GM10248 (cell line): ENCODE results near the gene PGM3.
A peak's percentile ranks its signal among the peaks of the same experiment; 100 is the strongest.

ENCODE experiments used
- CTCF ChIA-PET: fragments of 300-600 bp; sonication (Branson Sonifier 250); formaldehyde crosslinking; extraction: SDS; loops from one replicate; lab custom pipeline; 2021; ENCODE audit warnings: antibody characterized with exemption; lab: Yijun Ruan, JAX
- POLR2A ChIA-PET: fragments of 350-650 bp; sonication (Branson Sonifier 250); formaldehyde crosslinking; extraction: SDS; loops from one replicate; lab custom pipeline; 2020; ENCODE audit warnings: antibody characterized with exemption; lab: Yijun Ruan, JAX
- DNase-seq: peaks from one replicate; pipeline ENCODE4 v3.0.0; 2012; ENCODE audit errors: extremely low spot score
- TF ChIP-seq, protein P1 (sequence below): IDR thresholded peaks from 2 replicates; pipeline ENCODE4 v1.5.1; 2012; ENCODE audit warnings: mild to moderate bottlenecking, low read depth; ENCODE audit errors: extremely low read depth, missing control alignments, control extremely low read depth

The PGM3 gene

GRCh38 chr6:83192871-83193746 lies at the start of gene PGM3, which contains the start of gene RWDD2A:
PGM3 (minus strand) TSS chr6:83193265; CDS start chr6:83191012, 2,253 bp downstream.
RWDD2A (plus strand) TSS chr6:83193357; CDS start chr6:83194452, 1,095 bp downstream.
- peak; percentile 98 for DNase-seq
- ChIA-PET CTCF (interaction anchor here (0.7 to 15.6 kb wide), 3 partner anchors 22 to 126 kb away, joined by 3 to 114 read pairs (median 3); partner anchors contain the start of genes DOP1A and UBE3D), POLR2A (no interaction called here)
- TF ChIP-seq, protein P1, sequence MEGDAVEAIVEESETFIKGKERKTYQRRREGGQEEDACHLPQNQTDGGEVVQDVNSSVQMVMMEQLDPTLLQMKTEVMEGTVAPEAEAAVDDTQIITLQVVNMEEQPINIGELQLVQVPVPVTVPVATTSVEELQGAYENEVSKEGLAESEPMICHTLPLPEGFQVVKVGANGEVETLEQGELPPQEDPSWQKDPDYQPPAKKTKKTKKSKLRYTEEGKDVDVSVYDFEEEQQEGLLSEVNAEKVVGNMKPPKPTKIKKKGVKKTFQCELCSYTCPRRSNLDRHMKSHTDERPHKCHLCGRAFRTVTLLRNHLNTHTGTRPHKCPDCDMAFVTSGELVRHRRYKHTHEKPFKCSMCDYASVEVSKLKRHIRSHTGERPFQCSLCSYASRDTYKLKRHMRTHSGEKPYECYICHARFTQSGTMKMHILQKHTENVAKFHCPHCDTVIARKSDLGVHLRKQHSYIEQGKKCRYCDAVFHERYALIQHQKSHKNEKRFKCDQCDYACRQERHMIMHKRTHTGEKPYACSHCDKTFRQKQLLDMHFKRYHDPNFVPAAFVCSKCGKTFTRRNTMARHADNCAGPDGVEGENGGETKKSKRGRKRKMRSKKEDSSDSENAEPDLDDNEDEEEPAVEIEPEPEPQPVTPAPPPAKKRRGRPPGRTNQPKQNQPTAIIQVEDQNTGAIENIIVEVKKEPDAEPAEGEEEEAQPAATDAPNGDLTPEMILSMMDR, result no peak

- no peak for DNase-seq
- TF ChIP-seq, protein P1, result no peak
- ChIA-PET POLR2A (no interaction called here), CTCF (interaction anchor here (0.8 to 3.2 kb wide), 5 partner anchors 9 to 283 kb away, joined by 3 to 16 read pairs (median 6); partner anchors contain the start of gene DOP1A)
Observed at GRCh38 chr6:83231146-83231545, 38.1 kb upstream of the PGM3 start.

DNA sequence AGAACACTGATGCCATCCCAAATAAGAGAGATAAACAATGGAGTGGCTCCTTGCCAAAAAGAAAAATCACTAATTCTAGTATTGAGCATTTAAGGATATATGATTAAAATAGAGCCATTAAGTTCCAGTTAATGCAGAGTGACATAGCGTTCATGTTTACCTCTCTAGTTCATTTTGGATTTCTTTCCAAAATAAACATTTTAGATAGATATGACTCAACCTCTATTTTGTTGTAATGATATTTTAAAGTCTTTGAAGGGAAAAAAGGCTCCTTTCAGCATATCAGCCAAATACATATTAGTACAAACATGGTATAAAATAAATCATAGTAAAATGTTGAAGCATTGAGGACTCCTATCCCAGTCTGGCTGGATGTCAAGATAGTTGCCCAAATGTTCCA lies 33.5 kb upstream of the PGM3 start:
- TF ChIP-seq, protein P1, result no peak
- DNase-seq, result no peak
- ChIA-PET POLR2A (no interaction called here), CTCF (interaction anchor here (0.9 kb wide), 1 partner anchor 286 kb away, joined by 3 read pairs; the partner anchor contains the start of gene PRSS35)

GRCh38 chr6:83221889-83222479 lies 28.9 kb upstream of the PGM3 start:
- CTCF ChIA-PET, result interaction anchor here (0.6 to 10.6 kb wide), 32 partner anchors 8 to 1004 kb away, joined by 3 to 235 read pairs (median 4); partner anchors contain the start of genes DOP1A, PRSS35 and UBE3D
- POLR2A ChIA-PET, result no interaction called here
- peak; percentile 24 for DNase-seq
- TF ChIP-seq, protein P1, result peak; percentile 27

GRCh38 chr6:83221276-83221675 lies 28.2 kb upstream of the PGM3 start:
- POLR2A ChIA-PET, result no interaction called here
- TF ChIP-seq, protein P1, result no peak
- CTCF ChIA-PET, result interaction anchor here (0.8 to 10.6 kb wide), 16 partner anchors 9 to 1005 kb away, joined by 3 to 235 read pairs (median 6); partner anchors contain the start of genes DOP1A, PRSS35 and UBE3D
- no peak for DNase-seq

DNA sequence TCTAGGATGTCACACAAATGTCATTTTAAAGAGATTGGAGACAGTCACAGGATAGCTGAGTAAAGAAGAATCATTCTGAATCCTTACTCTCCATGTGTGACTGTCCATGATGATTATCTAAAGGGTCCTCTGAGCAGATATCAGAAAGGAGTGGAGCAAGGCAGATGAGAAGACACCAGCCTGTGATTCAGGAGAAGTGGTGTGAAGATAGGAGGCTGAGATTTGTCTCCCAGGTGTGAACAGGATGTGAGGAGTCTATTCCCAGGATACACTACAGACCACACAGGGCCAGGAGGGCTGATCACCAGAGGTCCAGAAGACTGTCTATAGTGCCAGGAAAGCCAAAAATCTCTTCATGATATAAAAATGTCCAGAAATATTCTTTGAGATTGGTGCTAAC lies 27.1 kb upstream of the PGM3 start:
- ChIA-PET POLR2A (no interaction called here), CTCF (interaction anchor here (0.7 to 10.6 kb wide), 9 partner anchors 9 to 949 kb away, joined by 3 to 260 read pairs (median 4); partner anchors contain the start of genes DOP1A, PRSS35 and UBE3D)
- TF ChIP-seq, protein P1, result no peak
- DNase-seq, result no peak
